GM12891 (cell line): ENCODE data around the gene VIM.

ENCODE experiments used
- DNase-seq: peaks from one replicate; pipeline ENCODE4 v3.0.0; 2011; ENCODE audit warnings: low spot score; ENCODE audit not compliant: insufficient read length
- FAIRE-seq: peaks from 2 replicates; lab custom pipeline; 2011; peaks lifted over from hg19 to GRCh38; lab: Jason Lieb, UNC
- PAX5 ChIP-seq: IDR thresholded peaks from 2 replicates; pipeline ENCODE4 v1.6.1; 2011; ENCODE audit warnings: low read length, moderate library complexity, mild to moderate bottlenecking; ENCODE audit not compliant: insufficient read depth, severe bottlenecking
- POLR2A ChIP-seq: IDR thresholded peaks from 2 replicates; pipeline ENCODE4 v1.6.1; 2011; ENCODE audit warnings: low read depth, low read length, control low read depth
- POLR2AphosphoS5 ChIP-seq: IDR thresholded peaks from 2 replicates; pipeline ENCODE4 v1.6.1; 2011; ENCODE audit warnings: low read depth, low read length, control low read depth
- POU2F2 ChIP-seq: IDR thresholded peaks from 2 replicates; pipeline ENCODE4 v1.6.1; 2011; ENCODE audit warnings: low read depth, mild to moderate bottlenecking, control low read depth, low read length, moderate library complexity
- SPI1 ChIP-seq: IDR thresholded peaks from 2 replicates; pipeline ENCODE4 v1.6.1; 2011; ENCODE audit warnings: low read depth, low read length, control low read depth
- TAF1 ChIP-seq: IDR thresholded peaks from 2 replicates; pipeline ENCODE4 v1.6.1; 2011; ENCODE audit warnings: low read depth, low read length, control low read depth

The VIM gene

DNA sequence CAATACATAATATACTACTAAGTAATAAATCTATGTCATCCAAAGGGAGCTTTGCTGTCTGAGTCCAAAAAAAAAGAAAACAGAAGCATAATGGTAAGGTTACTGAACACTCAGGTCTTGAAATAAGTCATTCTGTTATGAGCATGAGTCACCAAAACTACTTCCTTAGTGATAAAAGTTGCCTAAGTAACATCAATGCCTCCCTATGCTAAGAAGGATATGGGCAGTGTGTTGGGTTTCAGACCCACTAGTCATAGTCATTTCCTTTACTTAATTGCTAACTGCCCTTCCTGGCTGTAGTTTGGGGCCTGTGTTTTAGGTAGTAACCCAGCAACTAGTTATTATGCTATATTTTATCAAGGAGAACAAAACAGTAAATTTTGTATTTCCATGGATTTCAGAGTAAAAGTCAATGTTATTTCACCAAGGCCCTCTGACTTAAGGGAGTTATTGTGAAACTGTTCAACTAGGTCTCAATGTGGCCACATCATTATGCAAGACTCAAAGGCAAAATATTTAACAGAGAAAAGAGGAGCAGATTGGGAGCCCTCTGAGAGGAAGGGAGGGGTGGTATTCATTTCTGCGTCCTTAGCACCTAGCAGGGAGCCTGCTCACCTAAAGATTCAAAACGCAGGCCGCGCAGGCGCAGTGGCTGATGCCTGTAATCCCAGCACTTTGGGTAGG, 11.7 kb upstream of the VIM start:
- peak; percentile 90 for FAIRE-seq
- no peak for DNase-seq
- TF ChIP-seq SPI1 (peak; percentile 68), POU2F2 (no peak)

DNA sequence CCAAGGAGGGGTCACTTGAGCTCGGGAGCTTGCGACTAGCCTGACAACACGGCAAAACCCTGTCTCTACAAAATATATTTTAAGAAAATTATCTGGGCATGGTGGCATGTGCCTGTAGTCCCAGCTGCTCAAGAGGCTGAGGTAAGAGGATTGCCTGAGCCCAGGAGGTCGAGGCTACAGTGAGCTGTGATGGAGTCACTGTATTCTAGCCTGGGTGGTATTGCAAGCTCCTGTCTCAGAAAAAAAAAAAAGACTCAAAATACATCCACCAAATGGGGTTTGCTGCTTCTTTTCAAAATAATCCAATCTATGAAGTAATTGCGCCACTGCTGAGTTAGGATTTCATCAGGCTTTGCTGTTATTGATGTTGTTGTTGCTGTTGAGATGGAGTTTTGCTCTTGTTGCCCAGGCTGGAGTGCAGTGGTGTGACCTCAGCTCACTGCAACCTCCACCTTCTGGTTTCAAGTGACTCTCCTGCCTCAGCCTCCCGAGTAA, 11.1 kb upstream of the VIM start:
- FAIRE-seq (no peak), DNase-seq (no peak)
- no peak for TF ChIP-seq SPI1
- no peak for TF ChIP-seq POLR2AphosphoS5
- TF ChIP-seq PAX5: no peak
- TF ChIP-seq TAF1: no peak
- no peak for TF ChIP-seq POLR2A
- no peak for TF ChIP-seq POU2F2

DNA sequence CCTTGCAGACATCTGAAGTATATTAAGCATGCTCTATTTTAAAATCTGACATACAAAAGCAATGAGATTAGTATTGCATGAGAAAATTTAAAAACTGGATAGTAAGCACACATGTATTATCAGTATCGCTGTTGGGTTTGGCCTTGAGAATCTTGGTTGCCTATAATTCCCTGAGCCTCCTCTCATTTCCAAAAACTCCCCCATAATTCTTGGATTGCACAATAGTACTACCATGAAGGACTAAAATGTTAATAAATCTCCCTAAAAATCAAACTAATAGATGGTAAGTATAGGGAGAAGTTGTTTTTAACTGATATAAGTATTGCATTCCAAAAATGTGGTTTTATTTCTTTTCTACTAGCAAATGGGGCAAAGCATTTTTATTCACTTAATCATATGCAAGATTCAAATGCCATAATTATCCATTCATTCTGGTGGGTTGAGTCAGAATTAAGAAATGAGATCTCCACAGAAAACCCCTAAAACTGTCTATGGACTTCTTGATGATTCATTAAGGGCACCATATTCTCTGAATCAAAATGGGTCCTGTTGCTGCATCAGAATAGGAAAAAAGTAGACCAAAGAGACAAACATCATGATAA, 10.3 kb upstream of the VIM start:
- TF ChIP-seq POLR2A: no peak
- no peak for TF ChIP-seq TAF1
- DNase-seq: no peak
- FAIRE-seq: no peak

DNA sequence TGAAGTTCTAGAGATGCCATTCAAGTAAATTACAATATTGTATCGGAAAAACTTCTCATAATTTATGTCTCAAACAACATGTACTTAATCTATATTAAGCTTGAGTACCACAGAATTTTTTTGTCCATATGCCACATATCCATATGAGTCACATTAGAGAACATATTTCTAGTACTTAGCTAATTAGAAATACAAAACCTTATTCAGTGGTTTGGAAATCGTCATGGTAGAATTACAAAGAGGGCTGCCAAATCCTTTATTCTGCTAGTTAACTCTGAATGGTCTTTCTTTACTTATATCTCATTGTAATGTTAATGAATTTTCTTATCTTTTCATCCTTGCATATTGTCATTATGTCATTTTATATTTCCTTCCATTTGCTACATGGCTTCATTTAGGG, 9.0 kb upstream of the VIM start:
- FAIRE-seq (no peak), DNase-seq (no peak)
- TF ChIP-seq POLR2A (no peak), POU2F2 (no peak), PAX5 (no peak), SPI1 (no peak), TAF1 (no peak), POLR2AphosphoS5 (no peak)

DNA sequence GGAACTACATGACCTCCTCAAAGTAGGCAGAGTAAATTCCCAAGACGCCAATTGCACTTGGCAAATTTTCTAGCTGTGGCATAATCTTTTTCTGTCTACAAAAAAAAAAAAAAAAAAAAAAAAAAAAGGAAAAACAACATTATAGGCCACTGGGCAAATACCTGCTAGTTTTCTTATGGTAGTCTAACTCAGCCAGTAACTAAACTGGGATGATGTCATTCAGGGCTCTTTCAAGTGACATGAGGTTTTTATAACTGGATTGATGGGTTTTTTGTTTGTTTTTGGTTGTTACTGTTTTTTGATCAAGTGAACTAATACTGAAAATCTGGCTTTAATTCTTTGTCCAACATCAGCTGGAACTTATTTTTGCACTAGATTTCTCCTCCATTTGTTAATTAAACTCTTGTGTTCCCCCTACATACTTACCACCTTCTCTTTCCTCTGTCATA, 7.4 kb upstream of the VIM start:
- DNase-seq (no peak), FAIRE-seq (no peak)
- no peak for TF ChIP-seq TAF1
- TF ChIP-seq POLR2A: no peak
- no peak for TF ChIP-seq POLR2AphosphoS5
- no peak for TF ChIP-seq SPI1
- TF ChIP-seq POU2F2: no peak
- TF ChIP-seq PAX5: no peak

DNA sequence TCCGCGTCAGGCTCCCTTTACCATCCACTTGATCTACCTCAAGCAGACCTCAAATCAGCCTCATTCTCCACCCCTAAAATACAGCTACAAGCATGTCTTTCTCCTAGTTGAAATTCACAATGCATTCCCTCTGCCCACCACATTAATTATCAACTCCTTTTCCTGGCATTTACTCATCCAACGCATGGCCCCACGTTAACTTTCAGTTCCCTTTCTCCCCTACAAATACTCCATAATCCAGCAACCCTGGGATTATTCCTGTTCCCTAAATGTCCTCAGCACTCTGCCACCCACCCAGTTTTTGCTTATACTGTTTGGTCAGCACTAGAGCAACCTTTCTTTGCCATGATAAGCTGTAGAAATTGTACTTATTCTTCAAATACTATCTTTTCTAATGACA, 5.7 kb upstream of the VIM start:
- DNase-seq (no peak), FAIRE-seq (no peak)
- TF ChIP-seq TAF1: no peak

DNA sequence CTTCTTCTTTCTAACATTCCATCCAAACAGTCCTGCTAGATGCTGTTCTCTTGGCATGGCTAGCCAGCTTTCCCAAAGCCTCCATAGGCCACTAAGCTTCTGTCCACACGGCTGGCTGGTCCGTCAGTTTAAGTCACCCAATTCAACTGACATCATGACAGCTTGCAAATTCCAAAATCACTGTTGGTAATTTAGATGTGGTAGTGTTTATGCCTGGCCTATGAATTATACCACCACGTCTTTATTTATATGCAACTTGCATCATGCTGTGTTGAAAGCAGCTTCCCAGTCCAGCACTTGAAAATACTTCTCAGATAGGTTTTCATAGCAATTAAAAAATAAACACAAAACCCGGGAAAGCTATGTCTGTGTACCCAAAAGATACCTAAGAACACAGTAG, 2.2 kb upstream of the VIM start:
- TF ChIP-seq POLR2A (no peak), TAF1 (no peak), PAX5 (no peak), SPI1 (no peak)
- FAIRE-seq (no peak), DNase-seq (no peak)

DNA sequence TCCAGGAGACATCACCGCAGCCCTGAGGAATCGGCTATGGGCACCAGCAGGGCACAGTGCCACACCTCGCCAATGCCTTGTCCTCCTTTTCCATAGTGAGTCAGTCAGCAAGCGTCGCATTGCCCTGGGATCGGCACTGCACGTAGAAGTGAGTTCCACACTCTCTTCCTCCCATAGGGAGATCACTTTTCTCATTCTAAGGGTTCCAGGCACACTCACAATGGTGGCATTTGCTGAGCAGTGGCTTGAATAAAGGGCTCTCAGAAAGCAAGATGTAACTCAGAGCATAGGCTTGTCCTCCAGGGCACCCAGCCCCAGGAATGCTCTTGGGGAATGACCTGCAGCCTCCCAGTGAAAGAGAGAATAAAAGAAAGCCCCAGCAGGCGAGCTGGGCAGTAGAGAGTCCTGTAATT, 1.1 kb upstream of the VIM start:
- no peak for TF ChIP-seq POLR2A
- no peak for TF ChIP-seq TAF1
- TF ChIP-seq POU2F2: no peak
- TF ChIP-seq SPI1: no peak
- TF ChIP-seq PAX5: no peak
- no peak for TF ChIP-seq POLR2AphosphoS5
- DNase-seq: no peak
- no peak for FAIRE-seq

DNA sequence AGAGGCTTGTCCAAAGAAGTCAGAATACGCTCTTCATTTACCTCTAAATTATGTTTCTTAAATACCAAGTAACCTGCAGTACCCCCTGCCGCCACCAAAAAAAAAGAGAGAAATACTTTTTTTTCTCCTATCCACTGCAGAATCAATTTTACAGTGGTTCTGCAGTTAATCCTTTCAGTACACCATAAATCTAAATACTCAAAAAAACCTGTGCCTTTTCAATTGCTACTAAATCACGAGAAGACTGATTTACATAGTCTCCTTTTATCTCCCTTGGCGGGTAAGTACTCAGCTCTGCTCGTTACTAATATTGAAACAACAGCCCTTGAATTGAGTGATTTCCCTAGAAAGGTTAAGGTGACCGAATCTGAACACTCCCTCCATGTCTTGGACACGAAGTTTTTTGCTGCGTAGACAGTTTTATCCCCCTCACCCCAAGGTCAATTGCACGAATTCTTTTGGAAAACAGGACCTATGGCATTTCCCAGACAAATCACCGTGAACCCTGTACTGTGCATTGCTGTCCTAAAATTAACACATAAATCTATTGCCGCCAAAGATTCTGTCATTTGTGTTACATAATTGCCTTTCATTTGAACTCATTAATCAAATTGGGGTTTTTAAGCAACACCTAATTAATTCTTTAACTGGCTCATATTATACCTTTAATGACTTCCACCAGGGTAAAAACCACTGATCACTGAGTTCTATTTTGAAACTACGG, 512 bp upstream of the VIM start:
- TF ChIP-seq POU2F2: 0 out of 2 replicates have a peak, but pooled peaks have one; percentile 35
- no peak for TF ChIP-seq TAF1
- FAIRE-seq (peak; percentile 55), DNase-seq (no peak)

DNA sequence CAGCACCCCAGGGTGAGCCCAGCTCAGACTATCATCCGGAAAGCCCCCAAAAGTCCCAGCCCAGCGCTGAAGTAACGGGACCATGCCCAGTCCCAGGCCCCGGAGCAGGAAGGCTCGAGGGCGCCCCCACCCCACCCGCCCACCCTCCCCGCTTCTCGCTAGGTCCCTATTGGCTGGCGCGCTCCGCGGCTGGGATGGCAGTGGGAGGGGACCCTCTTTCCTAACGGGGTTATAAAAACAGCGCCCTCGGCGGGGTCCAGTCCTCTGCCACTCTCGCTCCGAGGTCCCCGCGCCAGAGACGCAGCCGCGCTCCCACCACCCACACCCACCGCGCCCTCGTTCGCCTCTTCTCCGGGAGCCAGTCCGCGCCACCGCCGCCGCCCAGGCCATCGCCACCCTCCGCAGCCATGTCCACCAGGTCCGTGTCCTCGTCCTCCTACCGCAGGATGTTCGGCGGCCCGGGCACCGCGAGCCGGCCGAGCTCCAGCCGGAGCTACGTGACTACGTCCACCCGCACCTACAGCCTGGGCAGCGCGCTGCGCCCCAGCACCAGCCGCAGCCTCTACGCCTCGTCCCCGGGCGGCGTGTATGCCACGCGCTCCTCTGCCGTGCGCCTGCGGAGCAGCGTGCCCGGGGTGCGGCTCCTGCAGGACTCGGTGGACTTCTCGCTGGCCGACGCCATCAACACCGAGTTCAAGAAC, 1.1 kb downstream of the VIM start:
- no peak for DNase-seq
- FAIRE-seq: peak; percentile 73
- peak; percentile 36; the same call in 1 of the 2 replicates for TF ChIP-seq POLR2A
- TF ChIP-seq POU2F2: no peak
- no peak for TF ChIP-seq SPI1

DNA sequence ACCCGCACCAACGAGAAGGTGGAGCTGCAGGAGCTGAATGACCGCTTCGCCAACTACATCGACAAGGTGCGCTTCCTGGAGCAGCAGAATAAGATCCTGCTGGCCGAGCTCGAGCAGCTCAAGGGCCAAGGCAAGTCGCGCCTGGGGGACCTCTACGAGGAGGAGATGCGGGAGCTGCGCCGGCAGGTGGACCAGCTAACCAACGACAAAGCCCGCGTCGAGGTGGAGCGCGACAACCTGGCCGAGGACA, 1.6 kb downstream of the VIM start:
- TF ChIP-seq TAF1: no peak
- no peak for TF ChIP-seq POU2F2
- TF ChIP-seq SPI1: no peak
- DNase-seq: no peak
- peak; percentile 13 for FAIRE-seq
